ENCODE data around the gene CACNG4. TPM values are rescaled to one million over a fixed set of nuclear protein-coding genes. Genes with fewer than 3 reads are reported as not detected.
"Not testable (repeated sequence)": the region's sequence is repeated elsewhere in the genome, so short reads cannot be mapped to it uniquely, and the experiment has no call there.

The CACNG4 gene
- total RNA-seq, 2 donors from 2014 or later: 0.15 to 0.25 TPM

DNA sequence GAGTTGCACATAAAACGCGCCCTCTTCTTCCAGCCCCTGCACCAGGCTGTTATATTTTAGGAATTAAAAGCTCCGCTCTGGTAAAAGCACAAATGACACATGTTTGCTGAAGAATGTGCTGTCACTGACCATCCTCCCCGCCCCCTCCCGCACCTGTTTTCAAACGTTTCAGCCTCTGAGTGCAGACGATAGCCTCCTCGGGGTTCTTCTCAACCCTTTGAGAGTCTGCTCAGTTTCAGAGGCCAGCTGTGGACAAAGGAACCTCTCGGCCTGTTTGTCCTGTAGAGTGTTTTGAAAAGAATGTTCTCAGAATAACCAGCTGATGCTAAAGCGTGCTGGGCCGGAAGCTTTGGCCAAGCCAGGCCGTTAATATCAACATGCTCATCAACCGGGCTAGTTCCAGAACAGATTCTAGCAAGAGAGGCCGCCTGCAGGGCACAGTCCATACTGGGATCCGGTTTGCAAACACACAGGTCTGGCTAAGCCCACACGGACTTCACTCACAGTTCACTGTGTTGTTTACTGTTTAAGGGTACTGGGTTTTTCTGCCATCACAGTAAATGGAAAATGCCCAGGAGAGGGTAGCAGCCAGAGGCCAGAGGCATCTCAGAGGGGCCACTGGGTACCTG lies 6.4 kb upstream of the CACNG4 start:
- intact Hi-C loops (cut with DNase I, micrococcal nuclease): no loop called here
- no peak for ATAC-seq
- DNase-seq: peak in 1 of 2 donors; percentile 30

DNA sequence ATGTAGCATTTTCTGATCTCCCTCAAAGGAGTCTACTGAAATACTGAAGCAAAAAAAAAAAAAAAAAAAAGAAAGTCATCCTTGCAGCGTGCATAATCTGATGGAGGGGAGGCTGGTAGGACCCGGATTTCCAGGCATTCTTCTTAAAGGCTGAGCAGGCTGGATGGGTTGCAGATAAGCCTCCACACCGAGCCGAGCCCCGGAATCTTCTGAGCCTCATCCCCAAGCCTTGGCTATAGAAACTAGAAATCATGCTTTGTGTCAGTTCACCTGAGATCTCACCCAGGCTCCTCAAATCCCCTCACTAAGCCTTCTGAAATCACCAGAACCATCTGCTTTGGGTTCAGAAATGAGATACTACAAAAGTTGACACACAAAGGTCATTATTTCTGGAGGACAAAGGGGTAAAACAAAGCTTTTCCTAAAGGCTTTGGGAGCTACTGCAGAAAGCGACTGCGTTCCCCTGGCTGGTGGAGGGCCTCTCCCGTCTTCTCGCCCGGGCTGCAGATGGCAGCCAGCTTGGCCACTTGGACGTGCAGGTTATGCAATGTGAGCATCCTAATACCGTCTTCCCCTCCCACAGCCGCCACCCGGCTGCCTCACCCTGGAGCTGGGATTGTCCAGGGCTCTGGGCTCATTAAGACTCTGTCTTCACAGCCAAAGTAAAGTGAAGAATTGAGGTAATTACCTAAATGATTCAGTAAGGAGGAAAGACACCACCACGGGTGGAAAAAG lies 4.7 kb upstream of the CACNG4 start:
- ATAC-seq (no peak), DNase-seq (no peak)
- intact Hi-C loops (cut with DNase I, micrococcal nuclease): no loop called here

GRCh38 chr17:66960613-66961012 lies 3.9 kb upstream of the CACNG4 start:
- intact Hi-C loops (cut with DNase I, micrococcal nuclease): no loop called here
- DNase-seq: no peak
- no peak for ATAC-seq

- no peak for DNase-seq
- intact Hi-C loops (cut with DNase I, micrococcal nuclease): no loop called here
- ATAC-seq: no peak
Observed at GRCh38 chr17:66963521-66963908, 992 bp upstream of the CACNG4 start.

DNA sequence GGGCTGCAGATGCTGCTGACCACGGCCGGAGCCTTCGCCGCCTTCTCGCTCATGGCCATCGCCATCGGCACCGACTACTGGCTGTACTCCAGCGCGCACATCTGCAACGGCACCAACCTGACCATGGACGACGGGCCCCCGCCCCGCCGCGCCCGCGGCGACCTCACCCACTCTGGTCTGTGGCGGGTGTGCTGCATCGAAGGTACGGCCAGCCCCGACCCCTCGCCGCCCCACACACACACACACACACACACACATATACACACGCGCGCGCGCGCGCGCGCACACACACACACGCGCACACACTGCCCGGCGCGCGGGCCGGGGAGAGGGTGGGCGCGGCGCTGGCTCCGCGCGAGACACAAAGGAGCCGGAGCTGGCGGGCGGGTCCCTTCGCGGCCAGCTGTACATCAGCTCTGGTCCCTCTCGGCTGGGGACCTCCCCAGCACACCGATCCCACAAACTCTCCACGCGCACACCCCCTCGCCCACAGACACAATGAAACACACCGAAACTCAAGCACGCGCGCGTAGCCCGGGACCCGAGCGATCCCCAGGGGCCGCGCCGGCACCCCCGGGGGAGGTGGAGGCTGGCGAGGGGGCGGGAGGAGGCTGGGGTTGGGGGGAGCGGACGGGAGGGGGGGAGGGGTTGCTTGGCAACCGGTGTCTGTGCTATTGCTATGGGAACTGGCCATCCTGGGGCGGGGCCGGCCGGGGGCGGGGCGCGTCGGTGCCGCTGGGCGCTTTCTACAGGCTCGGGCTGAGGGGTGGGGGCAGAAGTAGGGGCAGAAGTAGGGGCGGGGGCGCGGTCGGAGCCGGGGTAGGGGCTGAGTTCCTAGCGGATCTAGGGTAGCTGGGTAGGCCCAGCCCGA lies 658 bp downstream of the CACNG4 start:
- ATAC-seq (peak; percentile 68), DNase-seq (peak in 1 of 2 donors; percentile 44)
- intact Hi-C loops (cut with DNase I, micrococcal nuclease): no loop called here

DNA sequence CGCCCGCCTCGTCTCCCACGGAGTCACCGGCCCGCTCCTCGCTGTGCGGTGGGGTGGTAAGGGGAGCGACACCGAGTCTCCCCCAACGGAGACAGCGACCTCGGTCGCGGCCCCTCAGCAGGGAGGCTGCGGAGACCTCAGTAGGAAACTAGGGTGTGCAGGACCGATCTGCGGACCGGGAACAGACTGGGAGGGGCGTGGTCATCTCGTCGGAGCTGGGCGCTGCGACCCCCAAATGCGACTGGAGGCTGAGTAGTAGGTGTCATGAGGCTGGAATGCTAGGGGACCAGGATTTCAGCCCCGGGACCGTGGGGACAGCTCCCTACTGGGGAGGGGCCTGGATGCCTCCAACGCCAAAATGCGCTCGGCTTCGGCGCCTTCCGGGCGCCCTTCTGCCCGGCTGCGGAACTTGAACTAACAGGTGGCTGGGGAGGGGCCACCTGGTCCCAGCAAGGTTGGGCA lies 1.3 kb downstream of the CACNG4 start:
- intact Hi-C loops (cut with DNase I, micrococcal nuclease): no loop called here
- DNase-seq (peak in 1 of 2 donors; percentile 33), ATAC-seq (peak; percentile 76)

GRCh38 chr17:66966298-66966697 lies 1.8 kb downstream of the CACNG4 start:
- peak; percentile 56 for ATAC-seq

DNA sequence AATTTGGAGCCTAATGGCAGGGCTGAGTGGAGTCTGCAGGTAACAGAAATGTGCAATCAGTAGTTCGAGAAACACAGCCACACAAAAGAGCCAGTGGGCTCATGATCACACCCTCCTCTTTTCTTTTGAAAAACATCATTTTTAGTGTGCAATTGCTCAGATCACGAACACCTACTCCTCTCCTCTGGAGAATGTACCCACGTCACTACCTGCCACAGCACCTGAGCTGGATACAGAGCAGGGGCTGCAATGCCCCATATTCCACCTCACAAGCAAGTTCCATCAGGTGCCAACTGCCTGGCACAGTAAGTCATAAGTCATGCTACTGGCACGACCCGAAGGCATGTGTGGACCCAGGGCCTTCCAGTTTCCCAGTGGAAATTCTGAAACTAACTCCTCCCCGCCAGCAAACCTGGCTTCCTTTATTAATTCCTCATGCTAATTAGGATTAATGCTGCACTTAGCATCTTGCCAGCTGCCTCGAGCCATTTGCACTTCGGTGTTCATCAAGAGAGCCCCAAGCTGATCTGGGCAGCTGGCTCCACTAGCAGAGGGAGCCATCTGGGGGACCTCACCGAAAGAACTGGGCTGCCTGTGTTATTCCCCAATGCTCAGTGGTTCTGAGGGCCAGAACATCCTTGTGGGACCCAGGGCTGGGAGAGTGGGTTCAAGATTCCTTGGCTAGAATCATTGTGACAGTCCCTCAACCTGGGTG lies 2.4 kb downstream of the CACNG4 start:
- no peak for ATAC-seq

More at GRCh38 chr17:66966298-66966697, 1.8 kb downstream of the CACNG4 start:
- intact Hi-C loops (cut with DNase I, micrococcal nuclease): no loop called here
- DNase-seq: no peak

GRCh38 chr17:66967837-66968543 lies 3.5 kb downstream of the CACNG4 start:
- no peak for ATAC-seq
- no peak for DNase-seq
- intact Hi-C loops (cut with DNase I, micrococcal nuclease): no loop called here

More for the DNA sequence above, 2.4 kb downstream of the CACNG4 start:
- intact Hi-C loops (cut with DNase I, micrococcal nuclease): no loop called here
- no peak for DNase-seq

GRCh38 chr17:66968916-66969315 lies 4.4 kb downstream of the CACNG4 start:
- no peak for ATAC-seq
- no peak for DNase-seq
- intact Hi-C loops (cut with DNase I, micrococcal nuclease): no loop called here

DNA sequence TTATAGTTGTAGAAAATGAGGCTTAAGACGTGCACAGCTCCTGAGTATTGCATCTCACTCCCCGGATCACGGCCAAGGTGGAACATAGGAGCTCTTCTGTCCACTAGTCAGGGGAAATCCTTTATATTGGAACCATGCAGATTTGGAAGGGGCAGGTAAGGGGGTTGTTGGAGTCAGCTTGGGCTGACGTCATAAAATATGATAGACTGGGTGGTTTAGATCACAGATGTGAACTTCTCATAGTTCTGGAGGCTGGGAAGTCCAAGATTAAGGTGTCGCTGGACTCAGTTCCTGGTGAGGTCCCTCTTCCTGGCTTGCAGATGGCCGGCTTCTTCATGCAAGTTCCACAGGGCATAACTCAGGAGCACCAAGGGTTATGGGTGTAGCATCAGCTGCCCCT lies 5.6 kb downstream of the CACNG4 start:
- ATAC-seq: no peak
- intact Hi-C loops (cut with DNase I, micrococcal nuclease): no loop called here
- no peak for DNase-seq

GRCh38 chr17:66970797-66971196 lies 6.3 kb downstream of the CACNG4 start:
- intact Hi-C loops (cut with DNase I, micrococcal nuclease): no loop called here
- no peak for ATAC-seq
- DNase-seq: no peak

- ATAC-seq (no peak), DNase-seq (no peak)
- intact Hi-C loops (cut with DNase I, micrococcal nuclease): no loop called here
Observed at GRCh38 chr17:66971264-66971663, 6.8 kb downstream of the CACNG4 start.

- intact Hi-C loops (cut with DNase I, micrococcal nuclease): no loop called here
- ATAC-seq: no peak
Observed at GRCh38 chr17:66971730-66972441, 7.4 kb downstream of the CACNG4 start.

GRCh38 chr17:66972442-66972830 lies 7.9 kb downstream of the CACNG4 start:
- DNase-seq; intact Hi-C loops (cut with DNase I, micrococcal nuclease); ATAC-seq: not testable (repeated sequence)

More at GRCh38 chr17:66971730-66972441, 7.4 kb downstream of the CACNG4 start:
- no peak for DNase-seq

- intact Hi-C loops (cut with DNase I, micrococcal nuclease): no loop called here
- no peak for DNase-seq
- ATAC-seq: no peak
Observed at GRCh38 chr17:66975188-66975587, 10.7 kb downstream of the CACNG4 start.

DNA sequence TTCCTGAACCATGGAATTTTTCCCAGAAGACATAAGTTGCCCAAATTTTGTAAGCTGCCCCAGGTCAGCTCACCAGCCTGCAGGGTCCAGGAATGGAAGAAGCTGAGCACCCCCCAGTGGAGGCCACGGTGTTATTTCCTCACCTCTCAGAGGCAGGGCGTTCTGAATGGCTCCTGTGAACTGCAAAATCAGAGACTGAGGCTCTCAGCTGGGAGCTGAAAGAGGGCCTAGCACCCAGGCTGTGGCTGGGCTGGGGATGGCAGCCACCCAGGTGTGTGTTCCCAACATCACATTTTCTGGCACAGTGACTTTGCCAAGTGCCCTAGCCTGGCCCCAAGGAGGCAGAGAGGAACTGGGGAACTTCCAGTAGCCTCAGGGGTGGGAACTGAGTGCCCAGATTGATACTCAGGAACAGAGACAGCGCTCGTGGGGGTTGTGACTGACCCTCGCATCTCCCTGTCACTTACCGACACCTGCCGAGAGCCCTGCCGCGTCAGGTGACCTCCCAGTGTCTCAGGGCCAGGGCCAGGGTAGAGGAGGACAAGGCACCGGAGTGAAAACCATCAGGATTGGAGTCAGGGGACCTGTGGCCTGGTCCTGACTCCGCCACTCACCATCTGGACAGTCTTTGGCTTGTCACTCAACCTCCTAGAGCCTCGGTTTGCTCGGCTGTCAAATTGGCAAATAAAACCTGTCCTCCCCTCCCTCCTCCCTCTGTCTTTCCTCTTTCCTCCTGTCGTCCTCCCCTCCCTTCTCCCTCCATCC lies 11.3 kb downstream of the CACNG4 start:
- no peak for ATAC-seq
- intact Hi-C loops (cut with DNase I, micrococcal nuclease): no loop called here
- DNase-seq: no peak
